ENCODE measurements around the gene WNT9A.

- TF ChIP-seq GATA2 (IDR thresholded peaks at IDR 0.05; ENCODE audit: low read depth, low read length), result no peak
- no peak for TF ChIP-seq GATA3 (IDR thresholded peaks at IDR 0.05; ENCODE audit: low read depth, low read length)
Measured at GRCh38 chr1:227926216-227926791, 21.4 kb downstream of the WNT9A start.

Data from SH-SY5Y (cell line).